GM20431 (cell line): Measurements from ENCODE around the gene ADAR.

Experiments used
- in situ Hi-C: fragments of 300-500 bp; cut with MseI, MboI; formaldehyde crosslinking; loops from one replicate; pipeline ENCODE4 v1.15.0; 2020; ENCODE audit warnings: low sequenced_read_pairs; ENCODE audit not compliant: unreplicated experiment

The ADAR gene

GRCh38 chr1:154565876-154566275 lies 42.1 kb downstream of the ADAR start:
- in situ Hi-C loops: no loop called here

DNA sequence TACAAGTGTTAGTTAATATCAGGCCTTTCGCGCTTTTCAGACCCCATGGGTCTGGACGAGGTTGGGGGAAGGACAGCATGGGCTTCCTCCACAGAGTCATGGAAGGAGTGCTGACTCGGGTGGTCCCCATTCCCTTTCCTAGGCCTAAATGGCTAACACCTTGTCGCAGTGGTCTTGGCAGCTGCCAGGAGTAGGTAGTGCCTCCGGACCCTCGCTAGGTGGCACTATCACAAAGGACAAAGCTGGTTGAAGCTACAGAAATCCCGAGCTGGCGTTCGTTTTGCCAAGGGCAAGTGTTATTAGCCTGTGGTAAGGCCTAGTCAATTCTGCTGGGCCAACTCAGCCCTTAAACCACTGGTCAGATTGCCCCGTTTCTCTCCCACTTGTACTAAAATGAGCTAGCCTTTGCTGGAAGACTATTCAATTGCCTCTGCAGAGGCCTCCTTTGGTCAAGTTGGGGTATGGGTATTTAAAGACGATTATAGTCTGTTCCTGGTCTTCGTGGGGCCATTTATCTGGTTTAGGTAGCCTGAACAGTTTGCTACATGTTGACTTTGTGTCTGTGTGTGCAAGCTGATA lies 48.4 kb downstream of the ADAR start:
- in situ Hi-C loops: no loop called here

- in situ Hi-C loops: no loop called here
Observed at GRCh38 chr1:154558720-154559465, 49.1 kb downstream of the ADAR start.

- in situ Hi-C loops: no loop called here
Observed at GRCh38 chr1:154557939-154558719, 49.9 kb downstream of the ADAR start, which contains the start of gene UBE2Q1. Gene UBE2Q1, minus strand, starts transcription at chr1:154558662. Its CDS starts 109 bp downstream, at chr1:154558553.

DNA sequence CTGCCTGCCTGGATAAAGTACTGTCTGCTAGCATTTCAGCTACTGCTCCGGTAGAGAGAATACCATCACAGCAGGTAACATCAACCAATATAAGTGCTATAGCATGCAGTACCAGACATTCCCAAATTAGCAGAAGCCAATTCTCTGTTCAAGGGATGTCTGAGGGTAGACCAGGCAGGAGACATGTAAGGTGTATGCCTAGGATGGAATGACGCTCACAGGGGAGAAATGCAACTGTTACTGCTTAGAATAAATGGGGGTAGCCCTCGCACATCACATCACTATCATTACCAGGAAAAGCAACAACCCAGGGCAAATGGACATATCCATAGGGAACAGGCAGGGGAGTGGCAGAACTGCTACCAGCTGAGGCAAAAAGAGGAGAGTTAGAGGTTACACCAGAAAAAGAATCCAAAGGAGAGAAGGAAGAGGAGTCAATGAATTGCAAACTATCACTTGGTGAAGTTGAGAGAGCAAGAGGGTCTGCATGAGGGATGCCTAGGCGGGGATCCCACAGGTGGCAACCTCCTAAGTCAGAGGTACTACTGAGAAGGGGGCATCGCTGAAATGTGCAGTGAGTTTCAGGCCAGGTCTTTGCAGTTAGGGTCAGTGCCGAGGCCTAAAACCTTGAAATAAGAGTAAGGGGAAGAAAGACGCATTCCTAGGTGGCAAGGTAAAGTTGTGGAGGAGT lies 50.6 kb downstream of the ADAR start:
- in situ Hi-C loops: no loop called here

GRCh38 chr1:154556422-154556821 lies 51.6 kb downstream of the ADAR start:
- in situ Hi-C loops: no loop called here

DNA sequence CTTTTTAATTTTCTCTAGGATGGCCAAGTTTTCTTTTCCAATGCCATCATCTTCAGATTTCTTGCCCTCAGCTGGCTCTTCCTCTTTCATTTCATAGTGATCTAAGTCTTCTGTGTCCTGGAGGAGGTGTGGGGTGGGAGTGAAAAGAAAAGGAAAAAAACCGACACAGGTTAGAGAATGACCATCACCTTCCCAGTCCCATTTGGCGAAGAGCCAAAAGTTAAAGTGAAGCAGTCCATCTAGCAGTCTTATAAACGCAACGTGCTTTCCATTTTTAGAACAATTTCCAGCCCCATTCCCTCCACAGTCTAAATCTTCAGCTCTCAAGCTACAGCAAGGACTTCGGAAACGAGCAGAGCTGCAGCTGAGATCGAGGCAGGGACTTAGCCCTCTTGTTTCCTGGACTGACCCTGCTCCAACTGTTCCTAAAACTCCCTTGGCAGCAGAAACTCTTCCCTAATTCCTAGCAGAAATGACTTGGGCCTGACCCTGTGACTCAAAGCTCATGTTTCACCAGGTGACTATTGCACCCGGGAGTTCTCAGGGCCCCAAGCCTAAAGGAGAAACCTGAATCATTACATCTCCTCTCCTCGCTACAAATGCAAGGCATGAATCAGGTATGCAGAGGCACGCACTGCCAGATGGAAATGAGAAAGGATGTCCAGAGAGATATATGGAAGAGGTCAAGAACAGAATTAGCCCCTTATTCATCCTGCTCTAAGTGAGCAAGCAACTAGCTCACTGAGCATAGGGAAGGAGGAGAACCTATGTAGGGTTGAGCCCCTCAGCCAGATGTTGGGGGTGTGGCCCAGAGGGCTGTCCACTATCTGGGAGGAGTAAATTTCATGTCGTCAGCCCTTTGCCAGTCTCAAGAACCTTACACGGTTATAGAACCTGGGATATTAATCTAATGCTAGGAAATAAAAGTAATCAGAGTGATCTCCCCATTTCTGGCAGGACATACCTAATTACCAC lies 54.6 kb downstream of the ADAR start:
- in situ Hi-C loops: no loop called here

- in situ Hi-C loops: no loop called here
Observed at GRCh38 chr1:154552036-154552435, 56.0 kb downstream of the ADAR start.

DNA sequence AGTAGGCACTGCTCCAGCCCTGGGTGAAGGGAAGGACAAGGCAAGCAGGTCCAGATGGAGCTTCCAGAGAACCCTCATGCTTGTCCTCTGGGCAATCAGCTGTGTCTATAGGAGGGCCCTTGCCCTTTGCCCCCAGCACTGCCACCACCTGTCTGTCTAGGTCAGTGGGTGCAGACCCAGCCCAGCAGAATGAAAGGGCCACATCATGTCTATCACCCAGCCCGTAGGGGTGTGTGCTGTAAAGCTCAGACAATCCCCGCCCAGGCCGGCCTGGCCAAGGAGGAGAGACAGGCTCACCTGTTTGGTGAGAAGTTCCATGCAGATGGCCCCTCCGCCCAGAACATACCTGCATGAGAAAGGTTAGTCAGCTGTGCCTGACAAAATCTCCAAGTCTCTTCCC lies 56.5 kb downstream of the ADAR start:
- in situ Hi-C loops: no loop called here

GRCh38 chr1:154550657-154551056 lies 57.3 kb downstream of the ADAR start:
- in situ Hi-C loops: no loop called here

DNA sequence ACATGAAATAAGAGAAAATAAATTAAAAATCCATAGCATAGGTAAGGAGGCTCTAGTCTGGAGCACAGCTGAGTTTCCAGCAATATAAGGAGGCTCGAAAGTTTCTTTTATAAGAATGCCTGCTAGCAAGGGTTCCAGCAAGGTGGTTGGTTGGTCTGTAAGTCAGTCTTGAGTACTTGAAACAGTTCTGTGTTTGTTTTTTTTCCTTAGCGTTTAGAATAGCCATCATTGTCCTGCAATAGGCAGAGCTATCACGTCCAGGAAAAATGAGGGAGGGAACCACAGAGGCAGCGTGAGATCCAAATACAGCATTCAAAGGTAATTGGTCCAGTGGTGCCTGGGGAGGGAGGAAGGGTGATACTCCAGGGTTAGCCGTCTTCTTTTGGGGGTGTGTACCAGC lies 57.9 kb downstream of the ADAR start:
- in situ Hi-C loops: no loop called here

DNA sequence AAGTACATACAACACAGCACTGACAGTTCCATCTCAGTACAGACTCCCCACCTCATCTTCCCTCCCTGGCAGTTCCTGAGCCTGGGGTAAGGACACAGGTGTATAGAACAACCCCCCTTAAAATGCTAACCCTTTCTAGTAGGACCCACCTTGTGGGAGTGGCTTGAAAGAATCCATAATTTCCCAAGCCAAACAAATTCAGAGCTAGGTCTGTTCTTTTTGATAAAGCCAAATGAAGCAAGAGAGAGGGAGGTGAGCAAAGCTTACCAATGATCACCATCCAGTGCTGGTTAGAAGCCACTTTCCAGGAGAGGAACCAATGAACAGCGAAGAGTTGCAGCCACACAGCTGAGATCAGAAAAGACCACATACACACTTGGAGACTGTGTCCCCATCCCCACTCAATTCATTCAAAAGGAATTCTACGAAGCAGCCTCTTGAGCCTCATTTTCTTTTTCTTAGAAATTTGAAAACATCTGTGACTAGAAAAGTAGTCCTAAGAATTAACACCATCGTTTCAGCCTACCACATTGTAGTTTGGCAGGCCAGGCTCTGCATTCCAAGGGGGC lies 58.7 kb downstream of the ADAR start:
- in situ Hi-C loops: loop anchor here (10.0 kb wide), 1 partner anchor 64 kb away; no protein-coding TSS in a partner anchor

- in situ Hi-C loops: loop anchor here (10.0 kb wide), 1 partner anchor 63 kb away; no protein-coding TSS in a partner anchor
Observed at GRCh38 chr1:154548028-154548427, 60.0 kb downstream of the ADAR start.

DNA sequence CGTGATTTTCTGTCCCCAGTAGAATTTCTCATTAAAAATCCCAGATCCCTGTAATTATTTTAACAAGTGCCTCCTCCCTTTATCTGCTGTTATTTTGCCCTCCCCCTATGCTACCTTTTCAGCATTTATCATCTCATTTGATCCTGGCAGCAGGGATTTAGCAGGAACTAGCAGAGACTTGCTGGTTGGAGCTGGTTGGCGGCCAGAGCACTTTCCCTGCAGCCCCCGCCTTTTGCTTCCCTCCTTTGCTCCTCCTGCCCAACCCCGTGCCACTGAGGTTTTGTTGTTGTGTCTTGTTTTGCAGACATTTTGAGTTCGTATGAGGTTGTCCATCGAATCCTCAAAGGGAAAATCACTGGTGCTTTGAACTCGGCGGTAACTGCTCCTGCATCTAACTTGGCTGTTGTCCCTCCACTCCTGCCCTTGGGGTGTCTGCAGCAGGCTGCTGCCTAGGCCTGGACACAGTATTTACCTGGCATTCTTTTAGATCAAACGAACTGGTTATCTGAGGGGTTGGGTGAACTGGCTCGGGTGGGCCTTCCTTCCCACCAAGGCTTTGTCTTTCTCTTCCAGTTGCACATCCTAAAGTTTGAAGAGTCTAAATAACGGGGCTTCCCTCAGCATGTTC lies 60.8 kb downstream of the ADAR start:
- in situ Hi-C loops: loop anchor here (10.0 kb wide), 1 partner anchor 62 kb away; no protein-coding TSS in a partner anchor

GRCh38 chr1:154546264-154547063 lies 61.5 kb downstream of the ADAR start:
- in situ Hi-C loops: loop anchor here (10.0 kb wide), 1 partner anchor 62 kb away; no protein-coding TSS in a partner anchor

DNA sequence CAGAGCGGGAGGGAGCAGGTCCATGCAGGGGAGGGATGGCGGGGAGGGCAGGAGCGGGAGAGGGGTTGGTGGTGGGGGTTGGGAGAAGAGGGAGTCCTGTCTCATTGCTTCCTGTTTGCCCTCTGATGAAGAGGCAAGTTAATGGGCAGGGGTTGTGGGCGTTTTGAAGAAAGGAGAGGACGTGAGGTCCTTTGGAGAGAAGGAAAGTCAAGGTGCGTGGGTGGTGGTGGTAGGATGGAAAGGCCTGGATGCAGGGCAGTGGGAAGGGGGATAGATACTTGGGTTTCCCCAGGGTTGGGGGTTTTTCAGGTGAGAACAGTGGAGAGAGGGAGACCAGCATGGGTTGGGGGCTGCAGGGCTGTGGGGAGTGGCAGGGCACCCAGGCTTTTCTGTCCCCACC lies 66.8 kb downstream of the ADAR start:
- in situ Hi-C loops: loop anchor here (10.0 kb wide), 1 partner anchor 56 kb away; no protein-coding TSS in a partner anchor
